Large intestine (tissue), 3 donors: ENCODE measurements around the gene RSKR. TPM values are rescaled to one million over a fixed set of nuclear protein-coding genes. Genes with fewer than 3 reads are reported as not detected.

ENCODE experiments used
- DNase-seq, 2 donors: peaks; one replicate each; pipeline versions ENCODE4 v3.0.0 to v3.0.0-alpha.2; 2013
- H3K27ac ChIP-seq: one replicate; pipeline ENCODE4 v1.5.1; 2013; ENCODE audit warnings: low read length
- H3K27me3 ChIP-seq: 2 replicates; pipeline ENCODE4 v1.6.1; 2013; ENCODE audit warnings: low read length; ENCODE audit not compliant: control insufficient read depth, insufficient read depth
- H3K36me3 ChIP-seq: 2 replicates; pipeline ENCODE4 v1.6.1; 2013; ENCODE audit warnings: low read length; ENCODE audit not compliant: control insufficient read depth, insufficient read depth
- H3K4me1 ChIP-seq: one replicate; pipeline ENCODE4 v1.6.1; 2013; ENCODE audit warnings: low read length; ENCODE audit not compliant: control insufficient read depth, insufficient read depth
- H3K4me3 ChIP-seq: one replicate; pipeline ENCODE4 v1.5.1; 2013; ENCODE audit warnings: low read length
- H3K9me3 ChIP-seq: one replicate; pipeline ENCODE4 v1.6.1; 2013; ENCODE audit warnings: mild to moderate bottlenecking, low read depth, low read length, moderate library complexity; ENCODE audit not compliant: control insufficient read depth
- WGBS: methylation state at CpG from one replicate; pipeline ENCODE4 v1.1.5; 2013; ENCODE audit warnings: low lambda C conversion rate; ENCODE audit not compliant: insufficient coverage; 5-methylcytosine and 5-hydroxymethylcytosine counted together
- polyA plus RNA-seq: library from polyadenylated mRNA; unstranded; fragments of 120-200 nt; gene quantifications from one replicate; pipeline ENCODE4 v1.2.1, GENCODE V29; 2013

Gene RSKR
- polyA plus RNA-seq, 1 donor = 15.2 TPM

GRCh38 chr17:28599311-28600184, 14.4 kb downstream of the RSKR start:
- no peaks in the 10 kb centered on the region for H3K36me3 ChIP-seq
- H3K27ac ChIP-seq = peak overlapping the region; percentile 89
- peaks cover 13% of the 10 kb centered on the region for H3K4me1 ChIP-seq
- no CpG with 5 or more reads among the region's 40 CpGs for WGBS
- no peaks in the 10 kb centered on the region for H3K9me3 ChIP-seq
- H3K27me3 ChIP-seq = no peaks in the 10 kb centered on the region
- peak overlapping the region; percentile 68 for H3K4me3 ChIP-seq
- peak; percentile 50 to 76 for DNase-seq

GRCh38 chr17:28598799-28599310, 15.1 kb downstream of the RSKR start, which contains the start of gene SPAG5:
Gene SPAG5 (minus strand): TSS chr17:28599025. CDS start chr17:28598946, 79 bp downstream.
- Histone ChIP-seq H3K27ac (peak within 1 kb of the TSS; percentile 89), H3K9me3 (no peaks in the 10 kb centered on the region), H3K4me3 (peak within 1 kb of the TSS; percentile 68), H3K36me3 (no peaks in the 10 kb centered on the region), H3K4me1 (peaks cover 13% of the 10 kb centered on the region), H3K27me3 (no peaks in the 10 kb centered on the region)
- peak; percentile 95 to 97 for DNase-seq
- no CpG with 5 or more reads among the region's 44 CpGs for WGBS

GRCh38 chr17:28598389-28598788, 15.6 kb downstream of the RSKR start:
- DNase-seq = no peak
- Histone ChIP-seq H3K27me3 (no peaks in the 10 kb centered on the region), H3K4me1 (peaks cover 13% of the 10 kb centered on the region), H3K27ac (peak overlapping the region; percentile 89), H3K4me3 (peak overlapping the region; percentile 68), H3K36me3 (no peaks in the 10 kb centered on the region), H3K9me3 (no peaks in the 10 kb centered on the region)
- no CpG with 5 or more reads among the region's 17 CpGs for WGBS

- no peaks in the 10 kb centered on the region for H3K9me3 ChIP-seq
- peak overlapping the region; percentile 89 for H3K27ac ChIP-seq
- no peaks in the 10 kb centered on the region for H3K27me3 ChIP-seq
- peaks cover under 1% of the 10 kb centered on the region for H3K36me3 ChIP-seq
- DNase-seq = peak; percentile 78 to 87
- peaks cover 13% of the 10 kb centered on the region for H3K4me1 ChIP-seq
- 88% methylated on average over 1 of the region's 5 CpGs for WGBS
- H3K4me3 ChIP-seq = peak overlapping the region; percentile 68
Measured at GRCh38 chr17:28597606-28598383, 16.2 kb downstream of the RSKR start.

- no peaks in the 10 kb centered on the region for H3K9me3 ChIP-seq
- H3K27ac ChIP-seq = no peak overlapping the region
- no peaks in the 10 kb centered on the region for H3K27me3 ChIP-seq
- no peak overlapping the region for H3K4me3 ChIP-seq
- peaks cover under 1% of the 10 kb centered on the region for H3K4me1 ChIP-seq
- no peak for DNase-seq
- no CpG with 5 or more reads among the region's 4 CpGs for WGBS
- H3K36me3 ChIP-seq = peaks cover 36% of the 10 kb centered on the region
Measured at GRCh38 chr17:28592260-28592659, 21.7 kb downstream of the RSKR start.

GRCh38 chr17:28585851-28586250, 28.1 kb downstream of the RSKR start:
- WGBS = no CpG with 5 or more reads among the region's 3 CpGs
- Histone ChIP-seq H3K27me3 (no peaks in the 10 kb centered on the region), H3K36me3 (peaks cover 59% of the 10 kb centered on the region), H3K27ac (no peak overlapping the region), H3K4me3 (no peak overlapping the region), H3K9me3 (no peaks in the 10 kb centered on the region), H3K4me1 (peaks cover 9% of the 10 kb centered on the region)
- DNase-seq = peak in 1 of 2 donors; percentile 38

- no peak for DNase-seq
- peaks cover 9% of the 10 kb centered on the region for H3K4me1 ChIP-seq
- no peak overlapping the region for H3K27ac ChIP-seq
- H3K36me3 ChIP-seq = peaks cover 60% of the 10 kb centered on the region
- no peak overlapping the region for H3K4me3 ChIP-seq
- H3K27me3 ChIP-seq = no peaks in the 10 kb centered on the region
- WGBS = no CpG with 5 or more reads among the region's 3 CpGs
- H3K9me3 ChIP-seq = no peaks in the 10 kb centered on the region
Measured at GRCh38 chr17:28584434-28584833, 29.6 kb downstream of the RSKR start.

GRCh38 chr17:28582513-28582912, 31.5 kb downstream of the RSKR start:
- Histone ChIP-seq H3K4me1 (peaks cover 9% of the 10 kb centered on the region), H3K4me3 (no peak overlapping the region), H3K36me3 (peaks cover 69% of the 10 kb centered on the region), H3K9me3 (no peaks in the 10 kb centered on the region), H3K27me3 (no peaks in the 10 kb centered on the region), H3K27ac (no peak overlapping the region)
- WGBS = 100% methylated on average over 1 of the region's 2 CpGs
- no peak for DNase-seq

- H3K4me1 ChIP-seq = peaks cover 11% of the 10 kb centered on the region
- no peaks in the 10 kb centered on the region for H3K9me3 ChIP-seq
- H3K36me3 ChIP-seq = peaks cover 66% of the 10 kb centered on the region
- DNase-seq = no peak
- H3K27ac ChIP-seq = no peak overlapping the region
- H3K27me3 ChIP-seq = no peaks in the 10 kb centered on the region
- no peak overlapping the region for H3K4me3 ChIP-seq
- no CpG with 5 or more reads among the region's 3 CpGs for WGBS
Measured at GRCh38 chr17:28580959-28581358, 33.0 kb downstream of the RSKR start.

- no peak overlapping the region for H3K4me3 ChIP-seq
- peaks cover 3% of the 10 kb centered on the region for H3K4me1 ChIP-seq
- H3K27me3 ChIP-seq = no peaks in the 10 kb centered on the region
- peaks cover 54% of the 10 kb centered on the region for H3K36me3 ChIP-seq
- whole genome bisulfite sequencing = no CpG with 5 or more reads among the region's 4 CpGs
- H3K9me3 ChIP-seq = no peaks in the 10 kb centered on the region
- no peak overlapping the region for H3K27ac ChIP-seq
- DNase-seq = no peak
Measured at GRCh38 chr17:28579526-28579925, 34.5 kb downstream of the RSKR start.
